ENCODE measurements around the gene OR52N1.

OR52N1 gene

GRCh38 chr11:5767056-5767455 is 24.0 kb downstream of the OR52N1 start:
- no peaks in the 10 kb centered on the region for H4K20me1 ChIP-seq (ENCODE audit: control insufficient read depth, insufficient read depth, low read depth, low read length)
- no peak overlapping the region for H3K4me2 ChIP-seq (ENCODE audit: low read length)
- H3K9me2 ChIP-seq (replicated peaks; ENCODE audit: control insufficient read depth, low read length): no peaks in the 10 kb centered on the region
- no peaks in the 10 kb centered on the region for H3K9me3 ChIP-seq (ENCODE audit: control insufficient read depth, insufficient read depth, low read length)
- no peaks in the 10 kb centered on the region for H3K27me3 ChIP-seq (ENCODE audit: control insufficient read depth, low read length)
- H3K79me2 ChIP-seq (ENCODE audit: control insufficient read depth, low read length): no peaks in the 10 kb centered on the region
- H3K36me3 ChIP-seq (ENCODE audit: control insufficient read depth, low read length): no peaks in the 10 kb centered on the region
- no peaks in the 10 kb centered on the region for H3F3A ChIP-seq (ENCODE audit: control insufficient read depth, insufficient read depth)
- H3K27ac ChIP-seq (ENCODE audit: low read depth, low read length): no peak overlapping the region
- no peak overlapping the region for H3K4me3 ChIP-seq (ENCODE audit: low read length)
- TF ChIP-seq CTCF (IDR thresholded peaks at IDR 0.05; ENCODE audit: low read depth, low read length, poor library complexity, severe bottlenecking) (no peak), EZH2phosphoT487 (IDR thresholded peaks at IDR 0.05; ENCODE audit: borderline replicate concordance, low read length) (no peak)
- no peaks in the 10 kb centered on the region for H3K4me1 ChIP-seq (ENCODE audit: control insufficient read depth, low read length)

- Histone ChIP-seq H4K20me1 (ENCODE audit: control insufficient read depth, insufficient read depth, low read depth, low read length) (no peaks in the 10 kb centered on the region), H3K36me3 (ENCODE audit: control insufficient read depth, low read length) (no peaks in the 10 kb centered on the region), H3K4me2 (ENCODE audit: low read length) (no peak within 1 kb of the TSS), H3K4me1 (ENCODE audit: control insufficient read depth, low read length) (no peaks in the 10 kb centered on the region), H3K27ac (ENCODE audit: low read depth, low read length) (no peak within 1 kb of the TSS), H3K27me3 (ENCODE audit: control insufficient read depth, low read length) (no peaks in the 10 kb centered on the region), H3K79me2 (ENCODE audit: control insufficient read depth, low read length) (no peaks in the 10 kb centered on the region), H3F3A (ENCODE audit: control insufficient read depth, insufficient read depth) (no peaks in the 10 kb centered on the region), H3K4me3 (ENCODE audit: low read length) (no peak within 1 kb of the TSS), H3K9me3 (ENCODE audit: control insufficient read depth, insufficient read depth, low read length) (no peaks in the 10 kb centered on the region), H3K9me2 (replicated peaks; ENCODE audit: control insufficient read depth, low read length) (no peaks in the 10 kb centered on the region)
- TF ChIP-seq CTCF (IDR thresholded peaks at IDR 0.05; ENCODE audit: low read depth, low read length, poor library complexity, severe bottlenecking) (no peak), EZH2phosphoT487 (IDR thresholded peaks at IDR 0.05; ENCODE audit: borderline replicate concordance, low read length) (no peak)
Measured at GRCh38 chr11:5753943-5754342, 37.1 kb downstream of the OR52N1 start, which contains the start of gene OR52N4. TSS of gene OR52N4 (plus strand) at chr11:5754243. CDS start at chr11:5754741, 498 bp downstream.

- no peaks in the 10 kb centered on the region for H3F3A ChIP-seq (ENCODE audit: control insufficient read depth, insufficient read depth)
Measured at GRCh38 chr11:5749836-5750235, 41.2 kb downstream of the OR52N1 start.

More at GRCh38 chr11:5749836-5750235, 41.2 kb downstream of the OR52N1 start:
- Histone ChIP-seq H3K27ac (ENCODE audit: low read depth, low read length) (no peak overlapping the region), H3K79me2 (ENCODE audit: control insufficient read depth, low read length) (no peaks in the 10 kb centered on the region), H3K9me3 (ENCODE audit: control insufficient read depth, insufficient read depth, low read length) (no peaks in the 10 kb centered on the region), H3K4me1 (ENCODE audit: control insufficient read depth, low read length) (no peaks in the 10 kb centered on the region), H4K20me1 (ENCODE audit: control insufficient read depth, insufficient read depth, low read depth, low read length) (no peaks in the 10 kb centered on the region), H3K27me3 (ENCODE audit: control insufficient read depth, low read length) (no peaks in the 10 kb centered on the region), H3K9me2 (replicated peaks; ENCODE audit: control insufficient read depth, low read length) (no peaks in the 10 kb centered on the region), H3K4me2 (ENCODE audit: low read length) (no peak overlapping the region), H3K4me3 (ENCODE audit: low read length) (no peak overlapping the region), H3K36me3 (ENCODE audit: control insufficient read depth, low read length) (no peaks in the 10 kb centered on the region)
- TF ChIP-seq EZH2phosphoT487 (IDR thresholded peaks at IDR 0.05; ENCODE audit: borderline replicate concordance, low read length) (no peak), CTCF (IDR thresholded peaks at IDR 0.05; ENCODE audit: low read depth, low read length, poor library complexity, severe bottlenecking) (no peak)
